ENCODE measurements around the gene ARHGEF10L. TPM values are rescaled to one million over a fixed set of nuclear protein-coding genes. Genes with fewer than 3 reads are reported as not detected.

ARHGEF10L gene
- total RNA-seq, 2 experiments from 2014 or later = not detected

- CTCF ChIA-PET = interaction anchor here (0.8 to 1.7 kb wide), 2 partner anchors 10 kb away, joined by 3 to 7 read pairs; no protein-coding TSS in a partner anchor
- Mint-ChIP-seq H3K4me3 (no peak overlapping the region), H3K9me3 (no peaks in the 10 kb centered on the region), H3K27me3 (no peaks in the 10 kb centered on the region), H3K27ac (no peak overlapping the region), H3K36me3 (ENCODE audit: low read depth) (no peaks in the 10 kb centered on the region), H3K4me1 (no peaks in the 10 kb centered on the region)
- DNase-seq = no peak
- POLR2A ChIA-PET = no interaction called here
These were observed 131.8 kb downstream of the ARHGEF10L start for GRCh38 chr1:17671314-17671705.

- no peaks in the 10 kb centered on the region for H3K36me3 Mint-ChIP-seq (ENCODE audit: low read depth)
- CTCF ChIA-PET = interaction anchor here (0.8 kb wide), 1 partner anchor 10 kb away, joined by 3 read pairs; no protein-coding TSS in a partner anchor
- no peak overlapping the region for H3K27ac Mint-ChIP-seq
- H3K27me3 Mint-ChIP-seq = no peaks in the 10 kb centered on the region
- no peak overlapping the region for H3K4me3 Mint-ChIP-seq
- POLR2A ChIA-PET = no interaction called here
- DNase-seq = no peak
- no peaks in the 10 kb centered on the region for H3K9me3 Mint-ChIP-seq
- H3K4me1 Mint-ChIP-seq = no peaks in the 10 kb centered on the region
These were observed 132.2 kb downstream of the ARHGEF10L start for GRCh38 chr1:17671741-17672140.

- Mint-ChIP-seq H3K9me3 (no peaks in the 10 kb centered on the region), H3K36me3 (ENCODE audit: low read depth) (no peaks in the 10 kb centered on the region), H3K4me1 (no peaks in the 10 kb centered on the region), H3K27ac (no peak overlapping the region), H3K4me3 (no peak overlapping the region), H3K27me3 (no peaks in the 10 kb centered on the region)
- CTCF ChIA-PET = interaction anchor here (0.8 kb wide), 1 partner anchor 11 kb away, joined by 3 read pairs; no protein-coding TSS in a partner anchor
- POLR2A ChIA-PET = no interaction called here
- no peak for DNase-seq
These were observed 132.7 kb downstream of the ARHGEF10L start for GRCh38 chr1:17672226-17672625.

DNA sequence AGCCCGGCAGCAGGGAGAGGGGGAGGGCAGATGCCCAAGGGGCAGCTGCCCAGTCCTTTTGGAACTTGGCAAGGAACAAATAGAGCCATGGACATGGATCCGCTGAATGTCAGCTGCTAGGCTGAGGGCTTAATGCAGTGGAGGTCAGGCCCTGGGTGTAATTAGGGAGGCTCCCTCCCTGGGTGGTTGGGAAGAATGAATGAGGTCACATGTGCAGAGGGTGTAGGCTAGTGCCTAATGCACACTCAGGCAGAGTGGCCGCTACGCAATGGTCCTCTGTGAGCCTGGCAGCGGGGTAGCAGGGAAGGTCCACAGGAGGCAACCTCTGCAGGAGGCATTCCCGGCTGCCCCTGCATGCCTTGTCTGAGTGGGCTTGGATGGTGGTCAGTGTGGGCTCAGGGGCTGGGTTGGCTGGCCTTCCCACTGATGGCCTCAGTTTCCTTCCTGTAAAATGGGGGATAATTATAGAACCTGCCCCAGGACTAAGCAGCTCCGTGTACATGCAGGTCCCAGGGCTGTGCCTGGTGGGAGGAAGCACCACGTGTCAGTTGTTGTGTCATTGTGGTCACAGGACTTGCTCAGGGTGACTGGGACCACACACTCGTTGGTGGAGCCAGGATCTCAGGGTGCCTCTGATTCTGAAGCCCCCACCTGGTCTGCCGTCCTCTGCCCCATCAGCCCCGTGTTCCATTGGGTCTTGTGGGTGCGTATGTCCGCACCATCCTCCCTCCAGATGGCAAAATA is 134.0 kb downstream of the ARHGEF10L start:
- Mint-ChIP-seq H3K4me1 (no peaks in the 10 kb centered on the region), H3K27ac (no peak overlapping the region), H3K36me3 (ENCODE audit: low read depth) (no peaks in the 10 kb centered on the region), H3K4me3 (no peak overlapping the region), H3K27me3 (no peaks in the 10 kb centered on the region), H3K9me3 (no peaks in the 10 kb centered on the region)
- ChIA-PET POLR2A (no interaction called here), CTCF (no interaction called here)
- DNase-seq = no peak

DNA sequence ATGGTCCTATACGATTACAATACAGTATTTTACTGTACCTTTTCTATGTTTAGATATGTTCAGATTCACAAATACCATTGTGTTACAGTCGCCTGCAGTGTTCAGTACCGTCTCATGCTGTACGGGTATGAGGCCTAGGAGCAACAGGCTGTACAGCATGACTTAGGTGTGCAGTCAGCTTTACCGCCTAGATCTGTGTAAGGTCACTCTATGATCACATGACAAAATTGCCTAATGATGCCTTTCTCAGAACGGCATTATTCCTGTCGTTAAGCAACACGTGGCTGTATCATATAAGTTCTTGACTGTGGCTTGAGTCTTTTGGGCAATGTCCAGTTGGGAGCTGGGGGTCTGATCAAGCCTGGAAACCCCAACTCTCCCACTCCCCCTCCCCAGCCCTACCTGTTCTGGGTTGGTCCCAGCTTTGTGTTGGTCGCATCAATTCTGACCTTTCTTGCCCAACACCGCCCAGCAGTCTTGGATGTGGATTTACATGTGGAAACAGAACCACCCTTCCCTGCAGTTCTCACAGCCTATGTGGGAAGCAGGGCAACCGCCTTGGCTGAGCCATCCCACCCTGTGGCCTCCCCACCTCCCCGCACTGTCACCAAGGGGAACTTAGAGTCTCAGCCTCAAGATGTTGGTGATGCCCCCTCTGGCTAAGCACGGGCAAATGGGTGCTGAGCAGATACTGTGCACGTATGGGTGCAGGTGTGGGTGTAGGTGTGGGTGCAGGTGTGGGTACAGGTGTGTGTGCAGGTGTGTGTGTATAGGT is 135.4 kb downstream of the ARHGEF10L start:
- no peaks in the 10 kb centered on the region for H3K4me1 Mint-ChIP-seq
- no peaks in the 10 kb centered on the region for H3K9me3 Mint-ChIP-seq
- H3K36me3 Mint-ChIP-seq (ENCODE audit: low read depth) = no peaks in the 10 kb centered on the region
- POLR2A ChIA-PET = no interaction called here
- no peak for DNase-seq
- no peak overlapping the region for H3K4me3 Mint-ChIP-seq
- no peak overlapping the region for H3K27ac Mint-ChIP-seq
- CTCF ChIA-PET = no interaction called here
- H3K27me3 Mint-ChIP-seq = no peaks in the 10 kb centered on the region

- Mint-ChIP-seq H3K36me3 (ENCODE audit: low read depth) (no peaks in the 10 kb centered on the region), H3K27ac (no peak overlapping the region), H3K9me3 (no peaks in the 10 kb centered on the region), H3K4me3 (no peak overlapping the region), H3K27me3 (no peaks in the 10 kb centered on the region), H3K4me1 (no peaks in the 10 kb centered on the region)
- ChIA-PET CTCF (no interaction called here), POLR2A (no interaction called here)
- no peak for DNase-seq
These were observed 136.2 kb downstream of the ARHGEF10L start for GRCh38 chr1:17675744-17676143.

DNA sequence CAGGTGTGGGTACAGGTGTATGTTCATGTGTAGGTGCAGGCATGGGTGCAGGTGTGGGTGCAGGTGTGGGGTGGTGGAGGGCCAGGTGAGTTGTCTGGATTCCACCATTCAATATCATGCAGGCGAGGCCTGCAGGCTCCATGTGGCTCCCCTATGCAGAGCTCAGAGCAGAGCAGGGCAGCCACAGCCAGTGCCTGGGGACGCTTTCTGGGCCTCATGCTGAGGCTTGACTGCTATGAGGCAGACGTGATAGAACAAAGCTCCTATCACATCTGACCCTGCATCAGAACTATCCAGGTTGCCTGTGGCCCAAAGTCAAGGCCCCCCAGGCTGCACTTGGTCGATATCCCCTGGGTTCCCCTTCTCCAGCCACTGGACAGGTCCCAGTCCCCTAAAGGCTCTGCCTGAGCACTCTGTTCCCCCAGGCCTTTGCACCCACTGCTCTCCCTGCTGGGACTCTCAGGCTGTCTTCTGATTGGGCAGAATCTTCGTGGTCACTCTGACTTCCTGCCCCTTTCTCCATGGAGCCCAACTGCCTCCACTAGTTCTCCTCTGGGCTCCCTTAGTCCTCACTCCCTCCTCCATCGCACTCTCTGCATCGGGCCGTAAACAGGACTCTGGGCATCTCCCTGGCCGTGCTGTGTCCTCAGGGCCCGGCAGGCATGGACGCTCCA is 137.0 kb downstream of the ARHGEF10L start:
- no peaks in the 10 kb centered on the region for H3K36me3 Mint-ChIP-seq (ENCODE audit: low read depth)
- no peak overlapping the region for H3K4me3 Mint-ChIP-seq
- no peaks in the 10 kb centered on the region for H3K27me3 Mint-ChIP-seq
- no peaks in the 10 kb centered on the region for H3K4me1 Mint-ChIP-seq
- CTCF ChIA-PET = no interaction called here
- no peak overlapping the region for H3K27ac Mint-ChIP-seq
- DNase-seq = no peak
- no peaks in the 10 kb centered on the region for H3K9me3 Mint-ChIP-seq
- POLR2A ChIA-PET = no interaction called here

- no peaks in the 10 kb centered on the region for H3K36me3 Mint-ChIP-seq (ENCODE audit: low read depth)
- no peaks in the 10 kb centered on the region for H3K9me3 Mint-ChIP-seq
- DNase-seq = no peak
- no peak overlapping the region for H3K27ac Mint-ChIP-seq
- POLR2A ChIA-PET = no interaction called here
- H3K27me3 Mint-ChIP-seq = no peaks in the 10 kb centered on the region
- H3K4me1 Mint-ChIP-seq = no peaks in the 10 kb centered on the region
- H3K4me3 Mint-ChIP-seq = no peak overlapping the region
- CTCF ChIA-PET = no interaction called here
These were observed 138.5 kb downstream of the ARHGEF10L start for GRCh38 chr1:17678011-17678410.

GRCh38 chr1:17679856-17680255 is 140.4 kb downstream of the ARHGEF10L start:
- no peaks in the 10 kb centered on the region for H3K9me3 Mint-ChIP-seq
- ChIA-PET CTCF (interaction anchor here (0.6 kb wide), 2 partner anchors 29 to 92 kb away, joined by 3 to 4 read pairs; no protein-coding TSS in a partner anchor), POLR2A (no interaction called here)
- DNase-seq = no peak
- no peaks in the 10 kb centered on the region for H3K36me3 Mint-ChIP-seq (ENCODE audit: low read depth)
- H3K4me3 Mint-ChIP-seq = no peak overlapping the region
- H3K4me1 Mint-ChIP-seq = no peaks in the 10 kb centered on the region
- H3K27ac Mint-ChIP-seq = no peak overlapping the region
- H3K27me3 Mint-ChIP-seq = no peaks in the 10 kb centered on the region

- H3K4me3 Mint-ChIP-seq = no peak overlapping the region
- H3K4me1 Mint-ChIP-seq = no peaks in the 10 kb centered on the region
- no peaks in the 10 kb centered on the region for H3K9me3 Mint-ChIP-seq
- H3K27me3 Mint-ChIP-seq = no peaks in the 10 kb centered on the region
- ChIA-PET POLR2A (no interaction called here), CTCF (interaction anchor here (0.6 kb wide), 2 partner anchors 28 to 93 kb away, joined by 3 to 4 read pairs; no protein-coding TSS in a partner anchor)
- H3K27ac Mint-ChIP-seq = no peak overlapping the region
- no peak for DNase-seq
- H3K36me3 Mint-ChIP-seq (ENCODE audit: low read depth) = no peaks in the 10 kb centered on the region
These were observed 140.8 kb downstream of the ARHGEF10L start for GRCh38 chr1:17680308-17680707.

GRCh38 chr1:17682400-17682799 is 142.9 kb downstream of the ARHGEF10L start:
- H3K4me3 Mint-ChIP-seq = no peak overlapping the region
- no peaks in the 10 kb centered on the region for H3K9me3 Mint-ChIP-seq
- ChIA-PET POLR2A (no interaction called here), CTCF (no interaction called here)
- H3K4me1 Mint-ChIP-seq = no peaks in the 10 kb centered on the region
- no peak for DNase-seq
- H3K27ac Mint-ChIP-seq = no peak overlapping the region
- no peaks in the 10 kb centered on the region for H3K27me3 Mint-ChIP-seq
- no peaks in the 10 kb centered on the region for H3K36me3 Mint-ChIP-seq (ENCODE audit: low read depth)

- H3K4me3 Mint-ChIP-seq = no peak overlapping the region
- no peaks in the 10 kb centered on the region for H3K9me3 Mint-ChIP-seq
- H3K36me3 Mint-ChIP-seq (ENCODE audit: low read depth) = no peaks in the 10 kb centered on the region
- ChIA-PET POLR2A (no interaction called here), CTCF (no interaction called here)
- H3K4me1 Mint-ChIP-seq = no peaks in the 10 kb centered on the region
- no peak overlapping the region for H3K27ac Mint-ChIP-seq
- DNase-seq = no peak
- no peaks in the 10 kb centered on the region for H3K27me3 Mint-ChIP-seq
These were observed 144.1 kb downstream of the ARHGEF10L start for GRCh38 chr1:17683598-17683997.

DNA sequence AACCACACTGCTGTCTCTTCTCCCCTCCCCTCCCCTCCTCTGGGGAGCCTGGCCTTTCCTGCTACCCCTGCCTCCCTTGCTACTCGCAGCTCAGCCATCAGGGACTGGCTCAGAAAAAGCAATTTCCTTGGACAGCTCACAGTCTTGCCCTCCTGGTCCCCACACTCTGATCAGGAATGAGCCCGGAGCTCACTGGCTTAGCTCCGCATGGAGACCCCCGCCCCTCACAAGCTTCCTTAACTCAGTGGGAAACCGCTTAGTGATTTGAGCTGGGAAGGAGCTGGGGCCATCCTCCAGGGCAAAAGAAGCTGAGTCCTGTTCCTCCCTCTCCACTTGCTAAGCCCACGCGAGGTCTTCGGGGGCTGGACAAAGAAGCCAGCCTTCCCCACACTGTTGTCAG is 145.3 kb downstream of the ARHGEF10L start:
- Mint-ChIP-seq H3K27me3 (no peaks in the 10 kb centered on the region), H3K4me1 (no peaks in the 10 kb centered on the region), H3K27ac (no peak overlapping the region), H3K4me3 (no peak overlapping the region), H3K9me3 (peaks cover 3% of the 10 kb centered on the region), H3K36me3 (ENCODE audit: low read depth) (no peaks in the 10 kb centered on the region)
- ChIA-PET CTCF (no interaction called here), POLR2A (no interaction called here)
- DNase-seq = no peak
